Motor neuron (in vitro differentiated cells): ENCODE measurements around the gene DLGAP1. TPM values are rescaled to one million over a fixed set of nuclear protein-coding genes. Genes with fewer than 3 reads are reported as not detected.
A peak's percentile ranks its signal among the peaks of the same experiment; 100 is the strongest.

ENCODE experiments used
- ATAC-seq, 8 experiments: fragments of 200-7000 bp; cut with Tn5 transposase; replicated peaks in 6 of 8; 2 replicates each; pipeline ENCODE4 v1.8.0; 2021; ENCODE audit warnings: mild to moderate bottlenecking in 8 of 8, moderate library complexity in 8 of 8
- H3K27ac ChIP-seq, 2 donors: fragments of 250-450 bp; sonication (Bioruptor Pico); 2 replicates each; pipeline ENCODE4 v1.9.0; 2021; ENCODE audit warnings: antibody characterized with exemption in 2 of 2, mild to moderate bottlenecking in 2 of 2, moderate library complexity in 1 of 2
- H3K4me1 ChIP-seq, 2 donors: fragments of 250-450 bp; sonication (Bioruptor Pico); replicated peaks in 1 of 2; 2 replicates each; pipeline ENCODE4 v1.6.1; 2021; ENCODE audit warnings: antibody characterized with exemption in 2 of 2, mild to moderate bottlenecking in 2 of 2, moderate library complexity in 1 of 2
- H3K4me3 ChIP-seq, 5 donors: fragments of 250-450 bp; sonication (Bioruptor Pico); 2 replicates each; pipeline ENCODE4 v1.9.0; 2021; ENCODE audit warnings: antibody characterized with exemption in 5 of 5, mild to moderate bottlenecking in 5 of 5, moderate library complexity in 4 of 5
- WGBS, 10 experiments: fragments of 450-650 bp; shearing (Covaris generic); methylation state at CpG; one replicate each; pipeline ENCODE4 v1.0.0; 2022; 5-methylcytosine and 5-hydroxymethylcytosine counted together
- in situ Hi-C, 9 experiments: fragments of 400-800 bp; cut with MboI; loops; one replicate each; pipeline ENCODE4 v1.15.0; 2021; ENCODE audit warnings: low sequenced_read_pairs in 9 of 9, low pct_unique_long_range_greater_than_20kb in 2 of 9; ENCODE audit not compliant: unreplicated experiment in 9 of 9
- total RNA-seq, 8 experiments: library from RNA; unstranded; fragments of 300-600 nt; gene quantifications; 2 replicates each; pipeline versions ENCODE4 v1.2.3 to v1.2.4, GENCODE V29; 2022

The DLGAP1 gene
- total RNA-seq, 8 experiments from 2014 or later: 0.36 to 38.2 (median 16.6) TPM

GRCh38 chr18:4016391-4017049, 438.6 kb downstream of the DLGAP1 start:
- WGBS, 10 experiments: 12 to 100% (median 90%) methylated on average over 1 to 4 of the region's 4 CpGs; no CpG with 5 or more reads in 1 of the 10 experiments
- no peak overlapping the region for H3K27ac ChIP-seq
- ATAC-seq: no peak
- H3K4me1 ChIP-seq: no peaks in the 10 kb centered on the region
- no peak overlapping the region for H3K4me3 ChIP-seq
- in situ Hi-C loops: no loop called here

DNA sequence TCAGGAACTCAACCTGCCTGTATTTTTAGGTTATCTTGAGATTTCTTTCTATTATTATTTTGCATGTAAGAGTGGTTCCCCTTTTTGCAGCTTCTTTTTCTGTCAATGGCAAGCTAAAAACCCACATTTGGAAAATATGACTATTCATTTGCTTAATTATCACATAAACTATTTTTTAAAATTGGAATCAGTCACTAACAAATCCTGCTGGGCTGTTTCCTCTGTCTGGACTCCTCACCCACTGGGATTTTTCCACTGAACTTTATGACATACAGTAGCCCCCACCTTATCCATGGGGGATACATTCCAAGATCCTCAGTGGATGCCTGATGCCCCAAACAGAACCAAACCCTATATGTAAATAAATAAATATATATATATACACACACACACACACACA, 447.3 kb downstream of the DLGAP1 start:
- Histone ChIP-seq H3K4me3 (no peak overlapping the region), H3K27ac (no peak overlapping the region), H3K4me1 (peaks cover 9 to 11% of the 10 kb centered on the region in 2 donors)
- in situ Hi-C loops: no loop called here
- no peak for ATAC-seq

GRCh38 chr18:4004183-4004829, 450.8 kb downstream of the DLGAP1 start:
- H3K27ac ChIP-seq: no peak overlapping the region
- in situ Hi-C loops: no loop called here
- no peak overlapping the region for H3K4me3 ChIP-seq
- peaks cover 9 to 11% of the 10 kb centered on the region in 2 donors for H3K4me1 ChIP-seq
- peak in 7 of 8 experiments; percentile 76 to 95 (median 88) for ATAC-seq
- WGBS, 10 experiments: 3 to 80% (median 40%) methylated on average over 2 to 8 of the region's 8 CpGs; no CpG with 5 or more reads in 1 of the 10 experiments

DNA sequence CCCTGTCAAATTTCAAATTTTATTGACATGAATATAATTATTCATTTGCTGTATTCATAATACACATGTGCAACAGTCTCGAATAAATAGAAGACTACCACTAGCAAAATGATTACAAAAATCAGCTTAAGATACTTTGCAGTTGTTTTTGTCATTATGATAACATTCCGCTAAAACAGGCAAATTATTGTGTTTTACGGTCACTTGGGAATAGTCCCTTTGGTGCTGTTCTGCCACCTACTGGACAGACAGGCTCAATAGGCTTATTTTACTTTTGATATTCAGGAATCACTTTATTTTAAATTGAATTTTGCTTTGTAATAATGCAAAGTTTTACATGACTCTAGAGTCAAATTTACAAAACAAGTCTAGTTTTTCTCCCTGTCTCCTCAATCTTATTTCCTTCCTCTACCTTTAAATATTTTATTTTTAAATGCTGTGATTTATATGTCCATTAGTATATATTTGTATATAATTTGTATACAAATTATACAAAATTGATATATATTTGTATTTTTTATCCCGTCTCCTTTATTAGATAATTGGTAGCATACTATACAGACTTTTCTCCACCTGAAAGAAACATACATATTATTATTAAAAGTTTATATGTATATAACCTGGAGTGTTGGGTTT, 456.3 kb downstream of the DLGAP1 start:
- no peak overlapping the region for H3K27ac ChIP-seq
- ATAC-seq: peak in 3 of 8 experiments; percentile 28 to 39 (median 37)
- H3K4me1 ChIP-seq: peaks cover 0 to 6% of the 10 kb centered on the region in 2 donors
- WGBS, 10 experiments: 0 to 82% (median 60%) methylated on average over 2 to 4 of the region's 4 CpGs
- no peak overlapping the region for H3K4me3 ChIP-seq
- in situ Hi-C loops: loop anchor here in 3 of 9 experiments (25.0 kb wide), 4 partner anchors 112 to 287 kb away; no protein-coding TSS in a partner anchor

DNA sequence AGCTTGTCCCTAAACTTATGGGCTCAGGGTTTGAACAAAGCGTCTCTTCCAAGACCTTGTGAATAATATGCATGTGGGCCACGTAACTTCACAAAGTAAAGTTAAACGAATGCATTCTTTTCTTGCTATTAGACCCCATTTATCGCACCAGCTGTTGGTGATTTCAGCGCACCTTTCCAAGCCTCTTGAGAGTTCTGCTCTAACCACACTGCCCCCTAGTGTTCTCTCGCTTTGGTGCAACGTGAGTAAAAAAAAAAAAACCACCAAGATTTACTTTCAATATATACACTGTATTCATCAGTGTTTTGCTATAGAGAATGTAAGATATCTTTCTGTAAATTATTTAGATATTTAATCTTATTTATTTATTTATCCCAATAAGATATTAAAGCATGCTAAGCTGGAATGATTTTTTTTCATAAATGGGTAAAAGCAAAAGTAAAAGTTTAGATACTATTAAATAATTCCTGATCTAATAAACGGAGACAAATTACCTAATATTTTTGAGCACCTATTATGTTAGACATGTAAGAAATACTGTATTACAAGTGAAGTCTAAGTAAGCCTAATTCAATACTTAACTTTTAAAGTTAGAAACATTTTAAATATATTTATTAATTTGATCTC, 459.5 kb downstream of the DLGAP1 start:
- Histone ChIP-seq H3K4me1 (peaks cover 10 to 11% of the 10 kb centered on the region in 2 donors), H3K4me3 (no peak overlapping the region), H3K27ac (no peak overlapping the region)
- in situ Hi-C loops: loop anchor here in 3 of 9 experiments (25.0 kb wide), 4 partner anchors 108 to 283 kb away; no protein-coding TSS in a partner anchor
- peak in 5 of 8 experiments; percentile 29 to 55 (median 43) for ATAC-seq
- WGBS, 10 experiments: 0 to 80% (median 22%) methylated on average over 2 to 8 of the region's 8 CpGs

GRCh38 chr18:3993941-3994687, 461.0 kb downstream of the DLGAP1 start:
- Histone ChIP-seq H3K4me1 (peaks cover 10 to 11% of the 10 kb centered on the region in 2 donors), H3K27ac (no peak overlapping the region), H3K4me3 (no peak overlapping the region)
- peak in 1 of 8 experiments; percentile 9 for ATAC-seq
- 40 to 89% (median 81%) methylated on average over 1 to 7 of the region's 9 CpGs; no CpG with 5 or more reads in 1 of the 10 experiments for WGBS, 10 experiments
- in situ Hi-C loops: loop anchor here in 3 of 9 experiments (25.0 kb wide), 4 partner anchors 107 to 282 kb away; no protein-coding TSS in a partner anchor

- in situ Hi-C loops: loop anchor here in 3 of 9 experiments (25.0 kb wide), 4 partner anchors 98 to 273 kb away; no protein-coding TSS in a partner anchor
- WGBS, 10 experiments: 57 to 100% (median 94%) methylated on average over 2 of the region's 2 CpGs; no CpG with 5 or more reads in 1 of the 10 experiments
Observed at GRCh38 chr18:3985664-3986063, 469.4 kb downstream of the DLGAP1 start.

DNA sequence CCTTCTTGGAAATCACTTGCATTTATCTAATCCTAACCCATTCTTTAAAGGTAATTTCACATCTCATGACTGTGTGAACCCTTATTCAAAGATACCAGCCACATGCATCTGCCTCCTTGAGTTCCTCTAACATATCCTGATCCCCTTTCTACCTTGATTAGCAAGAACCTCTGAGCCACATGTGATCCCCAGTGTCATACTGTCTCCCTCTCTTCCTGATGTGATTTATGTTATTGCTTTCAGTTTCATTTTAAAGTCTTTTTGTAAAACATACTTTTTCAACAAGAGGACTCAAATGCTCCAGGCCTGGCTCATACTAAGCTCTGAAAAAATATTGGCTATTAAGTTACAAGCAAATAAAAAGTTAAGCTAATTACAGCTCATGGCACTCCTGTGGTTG, 470.1 kb downstream of the DLGAP1 start:
- in situ Hi-C loops: loop anchor here in 3 of 9 experiments (25.0 kb wide), 4 partner anchors 98 to 273 kb away; no protein-coding TSS in a partner anchor

More at GRCh38 chr18:3985664-3986063, 469.4 kb downstream of the DLGAP1 start:
- ATAC-seq: peak in 2 of 8 experiments; percentile 22 to 54
- no peak overlapping the region for H3K27ac ChIP-seq
- H3K4me3 ChIP-seq: no peak overlapping the region
- H3K4me1 ChIP-seq: peaks cover 7 to 8% of the 10 kb centered on the region in 2 donors

GRCh38 chr18:3984163-3984757, 470.8 kb downstream of the DLGAP1 start:
- no peak overlapping the region for H3K4me3 ChIP-seq
- 15 to 100% (median 73%) methylated on average over 1 to 3 of the region's 3 CpGs for WGBS, 10 experiments
- in situ Hi-C loops: loop anchor here in 3 of 9 experiments (25.0 kb wide), 4 partner anchors 97 to 272 kb away; no protein-coding TSS in a partner anchor
- peaks cover 7 to 8% of the 10 kb centered on the region in 2 donors for H3K4me1 ChIP-seq
- ATAC-seq: no peak
- no peak overlapping the region for H3K27ac ChIP-seq

More for the DNA sequence above, 470.1 kb downstream of the DLGAP1 start:
- no peak overlapping the region for H3K27ac ChIP-seq
- peaks cover 7 to 8% of the 10 kb centered on the region in 2 donors for H3K4me1 ChIP-seq
- H3K4me3 ChIP-seq: no peak overlapping the region
- ATAC-seq: peak in 2 of 8 experiments; percentile 36 to 58

DNA sequence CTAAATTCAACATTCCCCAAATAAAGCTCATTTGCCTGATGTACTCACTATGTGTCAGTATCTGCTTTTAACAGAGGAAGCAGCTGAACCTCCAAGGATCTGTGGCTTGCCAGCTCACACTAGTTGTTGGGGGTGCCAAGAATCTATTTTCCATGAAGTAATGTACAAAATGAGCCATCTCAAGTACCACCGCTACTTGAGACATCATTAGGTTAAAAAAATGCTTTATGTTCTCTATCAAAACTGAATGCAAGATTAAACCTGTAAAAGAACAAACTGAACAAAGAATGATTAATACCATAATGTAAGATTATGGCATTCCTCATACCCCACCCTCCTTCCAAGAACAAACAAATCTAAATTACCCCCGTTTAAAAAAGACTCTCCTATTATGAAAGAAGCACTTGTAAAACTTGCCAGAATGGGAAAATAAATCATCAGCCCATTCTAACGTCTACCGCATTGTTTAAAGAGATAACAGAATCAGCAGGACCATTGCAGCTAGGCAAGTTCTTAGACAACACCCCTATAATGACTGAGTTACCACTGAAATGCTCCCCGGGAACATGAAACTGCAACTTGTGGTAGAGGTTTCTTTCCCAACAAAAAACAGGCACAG, 471.6 kb downstream of the DLGAP1 start:
- H3K27ac ChIP-seq: peak overlapping the region in 1 of 2 donors; percentile 26

GRCh38 chr18:3982541-3982940, 472.6 kb downstream of the DLGAP1 start:
- WGBS, 10 experiments: 48 to 100% (median 89%) methylated on average over 2 to 3 of the region's 3 CpGs; no CpG with 5 or more reads in 2 of the 10 experiments
- in situ Hi-C loops: loop anchor here in 3 of 9 experiments (25.0 kb wide), 4 partner anchors 95 to 270 kb away; no protein-coding TSS in a partner anchor
- Histone ChIP-seq H3K27ac (no peak overlapping the region), H3K4me1 (peaks cover 7 to 8% of the 10 kb centered on the region in 2 donors), H3K4me3 (no peak overlapping the region)
- ATAC-seq: no peak

More for the DNA sequence above, 471.6 kb downstream of the DLGAP1 start:
- WGBS, 10 experiments: 5 to 68% (median 25%) methylated on average over 1 to 5 of the region's 5 CpGs
- Histone ChIP-seq H3K4me3 (no peak overlapping the region), H3K4me1 (peaks cover 7 to 8% of the 10 kb centered on the region in 2 donors)
- peak in 2 of 8 experiments; percentile 19 to 43 for ATAC-seq
- in situ Hi-C loops: loop anchor here in 3 of 9 experiments (25.0 kb wide), 4 partner anchors 96 to 271 kb away; no protein-coding TSS in a partner anchor
